Retinal pigment epithelial cell (primary cell): ENCODE results near the gene LAPTM5.

Experiments used
- DNase-seq: peaks from one replicate; pipeline ENCODE4 v3.0.0-alpha.2; 2010; ENCODE audit warnings: low read depth
- H3K4me3 ChIP-seq: 2 replicates; pipeline ENCODE4 v1.5.1; 2011; ENCODE audit warnings: mild to moderate bottlenecking, low read length, control low read depth, moderate library complexity
- CTCF ChIP-seq: conservative IDR thresholded peaks from 2 replicates; pipeline ENCODE4 v1.5.1; 2011; ENCODE audit warnings: low read depth, low read length, control low read depth, inconsistent platforms

LAPTM5 gene

GRCh38 chr1:30758121-30758688 lies 631 bp upstream of the LAPTM5 start:
- no peak overlapping the region for H3K4me3 ChIP-seq
- TF ChIP-seq CTCF = no peak
- DNase-seq = no peak

GRCh38 chr1:30756545-30757351 lies 826 bp downstream of the LAPTM5 start:
- no peak for TF ChIP-seq CTCF
- no peak for DNase-seq
- H3K4me3 ChIP-seq = no peak overlapping the region

- no peak for DNase-seq
- no peak overlapping the region for H3K4me3 ChIP-seq
- TF ChIP-seq CTCF = no peak
These were observed 1.4 kb downstream of the LAPTM5 start for GRCh38 chr1:30756206-30756544.

GRCh38 chr1:30755746-30756145 lies 1.8 kb downstream of the LAPTM5 start:
- H3K4me3 ChIP-seq = no peak overlapping the region
- no peak for TF ChIP-seq CTCF
- no peak for DNase-seq

GRCh38 chr1:30755334-30755733 lies 2.2 kb downstream of the LAPTM5 start:
- DNase-seq = no peak
- no peak overlapping the region for H3K4me3 ChIP-seq
- no peak for TF ChIP-seq CTCF

- no peak for DNase-seq
- no peak overlapping the region for H3K4me3 ChIP-seq
These were observed 2.8 kb downstream of the LAPTM5 start for GRCh38 chr1:30754684-30755171.

More at GRCh38 chr1:30754684-30755171, 2.8 kb downstream of the LAPTM5 start:
- TF ChIP-seq CTCF = no peak
